ENCODE data around the gene ARHGEF12. TPM values are rescaled to one million over a fixed set of nuclear protein-coding genes. Genes with fewer than 3 reads are reported as not detected.

The ARHGEF12 gene
- total and polyA plus RNA-seq, 2 donors (not counting 1 experiment from before 2014, with no cell fraction given): 2.0 to 21.6 TPM

DNA sequence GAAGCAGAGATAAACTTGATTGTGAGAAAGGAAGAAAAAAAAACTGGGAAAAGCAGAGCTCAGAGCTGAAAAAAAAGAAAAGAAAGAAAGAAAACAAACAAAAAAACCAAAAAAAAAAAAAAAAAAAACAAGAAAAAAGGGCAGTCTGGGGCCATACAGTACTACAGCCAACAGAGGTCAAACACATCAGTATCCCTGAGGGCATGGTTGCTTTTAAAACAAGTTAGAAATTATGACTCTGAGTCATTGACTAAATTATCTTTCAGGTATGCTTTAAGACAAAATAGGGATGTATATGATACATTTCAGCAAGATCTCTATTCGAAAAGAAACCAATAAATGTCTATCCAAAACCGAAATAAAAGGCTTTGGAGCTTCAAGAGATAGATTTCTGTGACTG is 48.2 kb upstream of the ARHGEF12 start:
- intact Hi-C loops (cut with micrococcal nuclease): no loop called here
- Histone ChIP-seq H4K20me1 (ENCODE audit: control insufficient read depth, insufficient read depth, low read length, poor library complexity, severe bottlenecking) (no peaks in the 10 kb centered on the region), H3K27me3 (replicated peaks in 1 of 4; ENCODE audit: control extremely low read depth in 1 of 4, control insufficient read depth in 3 of 4, insufficient read depth in 4 of 4, low read length in 3 of 4) (no peaks in the 10 kb centered on the region), H3K36me3 (replicated peaks in 1 of 2; ENCODE audit: control extremely low read depth in 1 of 2, control insufficient read depth in 1 of 2, extremely low read depth in 1 of 2, insufficient read depth in 2 of 2, low read length in 1 of 2) (no peaks in the 10 kb centered on the region), H3K79me2 (ENCODE audit: control insufficient read depth, insufficient read depth, low read length) (no peaks in the 10 kb centered on the region), H3K4me3 (ENCODE audit: control extremely low read depth in 1 of 5, extremely low read depth in 1 of 5, insufficient read depth in 1 of 5, low read depth in 2 of 5, low read length in 4 of 5) (no peak overlapping the region), H3K9ac (ENCODE audit: low read length) (no peak overlapping the region), H3K27ac (ENCODE audit: low read length in 2 of 2) (no peak overlapping the region), H3K4me1 (ENCODE audit: control insufficient read depth in 2 of 2, insufficient read depth in 2 of 2, low read length in 2 of 2) (no peaks in the 10 kb centered on the region), H3K4me2 (replicated peaks; ENCODE audit: low read depth, low read length, poor library complexity, severe bottlenecking) (no peak overlapping the region), H3K9me3 (ENCODE audit: control extremely low read depth in 1 of 3, control insufficient read depth in 2 of 3, insufficient read depth in 1 of 3, low read length in 2 of 3) (no peaks in the 10 kb centered on the region), H2AFZ (ENCODE audit: insufficient read depth, low read depth, low read length, poor library complexity, severe bottlenecking) (no peak overlapping the region)
- Mint-ChIP-seq H3K4me1 (no peaks in the 10 kb centered on the region), H3K9me3 (ENCODE audit: insufficient read depth) (no peaks in the 10 kb centered on the region), H3K27ac (no peak overlapping the region), H3K27me3 (peaks cover 23% of the 10 kb centered on the region), H3K4me3 (no peak overlapping the region)
- ATAC-seq (ENCODE audit: low read depth) (no peak), DNase-seq (no peak)
- ChIA-PET POLR2A (no interaction called here), CTCF (interaction anchor here (3.2 kb wide), 1 partner anchor 15 kb away, joined by 17 read pairs; no protein-coding TSS in a partner anchor)
- WGBS (ENCODE audit: insufficient coverage): no CpG with 5 or more reads among the region's 2 CpGs
- TF ChIP-seq EZH2 (IDR thresholded peaks at IDR 0.05; ENCODE audit: borderline replicate concordance, insufficient read depth, low read depth, low read length, poor library complexity, severe bottlenecking): no peak
- TF ChIP-seq, protein P1, sequence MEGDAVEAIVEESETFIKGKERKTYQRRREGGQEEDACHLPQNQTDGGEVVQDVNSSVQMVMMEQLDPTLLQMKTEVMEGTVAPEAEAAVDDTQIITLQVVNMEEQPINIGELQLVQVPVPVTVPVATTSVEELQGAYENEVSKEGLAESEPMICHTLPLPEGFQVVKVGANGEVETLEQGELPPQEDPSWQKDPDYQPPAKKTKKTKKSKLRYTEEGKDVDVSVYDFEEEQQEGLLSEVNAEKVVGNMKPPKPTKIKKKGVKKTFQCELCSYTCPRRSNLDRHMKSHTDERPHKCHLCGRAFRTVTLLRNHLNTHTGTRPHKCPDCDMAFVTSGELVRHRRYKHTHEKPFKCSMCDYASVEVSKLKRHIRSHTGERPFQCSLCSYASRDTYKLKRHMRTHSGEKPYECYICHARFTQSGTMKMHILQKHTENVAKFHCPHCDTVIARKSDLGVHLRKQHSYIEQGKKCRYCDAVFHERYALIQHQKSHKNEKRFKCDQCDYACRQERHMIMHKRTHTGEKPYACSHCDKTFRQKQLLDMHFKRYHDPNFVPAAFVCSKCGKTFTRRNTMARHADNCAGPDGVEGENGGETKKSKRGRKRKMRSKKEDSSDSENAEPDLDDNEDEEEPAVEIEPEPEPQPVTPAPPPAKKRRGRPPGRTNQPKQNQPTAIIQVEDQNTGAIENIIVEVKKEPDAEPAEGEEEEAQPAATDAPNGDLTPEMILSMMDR (IDR thresholded peaks at IDR 0.05): no peak

DNA sequence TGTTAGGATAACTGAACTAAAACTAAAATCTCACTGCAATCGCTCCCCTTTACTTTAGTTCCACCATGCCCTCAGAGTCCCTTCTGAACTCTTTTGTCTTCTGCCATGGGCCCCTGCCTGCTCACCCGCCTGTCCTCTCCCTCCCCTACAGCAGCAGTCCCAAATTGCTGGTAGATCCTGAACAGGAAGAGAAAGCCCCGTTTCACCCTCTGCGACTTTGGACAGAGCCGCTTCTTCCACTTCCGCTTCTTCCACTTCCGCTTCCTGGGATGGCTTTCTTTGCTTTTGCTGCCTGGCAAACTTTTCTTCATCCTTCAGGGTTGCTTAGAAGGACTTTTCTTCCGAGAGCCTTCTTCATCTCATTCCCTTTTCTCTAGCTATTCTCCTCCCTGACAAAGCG is 46.8 kb upstream of the ARHGEF12 start:
- POLR2A ChIA-PET: no interaction called here
- H3K27me3 ChIP-seq (replicated peaks in 1 of 4; ENCODE audit: control extremely low read depth in 1 of 4, control insufficient read depth in 3 of 4, insufficient read depth in 4 of 4, low read length in 3 of 4): peaks cover 0 to 6% (median 0%) of the 10 kb centered on the region in 4 experiments
- intact Hi-C loops (cut with micrococcal nuclease): no loop called here
- H3K9ac ChIP-seq (ENCODE audit: low read length): no peak overlapping the region
- Mint-ChIP-seq H3K27ac (no peak overlapping the region), H3K27me3 (peaks cover 35% of the 10 kb centered on the region), H3K4me3 (no peak overlapping the region), H3K9me3 (ENCODE audit: insufficient read depth) (no peaks in the 10 kb centered on the region), H3K4me1 (no peaks in the 10 kb centered on the region)
- no peak overlapping the region for H3K4me3 ChIP-seq (ENCODE audit: control extremely low read depth in 1 of 5, extremely low read depth in 1 of 5, insufficient read depth in 1 of 5, low read depth in 2 of 5, low read length in 4 of 5)
- DNase-seq (no peak), ATAC-seq (ENCODE audit: low read depth) (no peak)
- H3K4me2 ChIP-seq (replicated peaks; ENCODE audit: low read depth, low read length, poor library complexity, severe bottlenecking): no peak overlapping the region
- CTCF ChIA-PET: interaction anchor here (3.2 kb wide), 1 partner anchor 14 kb away, joined by 17 read pairs; no protein-coding TSS in a partner anchor
- no peak overlapping the region for H3K27ac ChIP-seq (ENCODE audit: low read length in 2 of 2)
- H3K79me2 ChIP-seq (ENCODE audit: control insufficient read depth, insufficient read depth, low read length): no peaks in the 10 kb centered on the region
- H3K36me3 ChIP-seq (replicated peaks in 1 of 2; ENCODE audit: control extremely low read depth in 1 of 2, control insufficient read depth in 1 of 2, extremely low read depth in 1 of 2, insufficient read depth in 2 of 2, low read length in 1 of 2): no peaks in the 10 kb centered on the region
- no peaks in the 10 kb centered on the region for H4K20me1 ChIP-seq (ENCODE audit: control insufficient read depth, insufficient read depth, low read length, poor library complexity, severe bottlenecking)
- no peaks in the 10 kb centered on the region for H3K4me1 ChIP-seq (ENCODE audit: control insufficient read depth in 2 of 2, insufficient read depth in 2 of 2, low read length in 2 of 2)
- TF ChIP-seq EZH2 (IDR thresholded peaks at IDR 0.05; ENCODE audit: borderline replicate concordance, insufficient read depth, low read depth, low read length, poor library complexity, severe bottlenecking): no peak
- TF ChIP-seq, protein P1 (IDR thresholded peaks at IDR 0.05): no peak
- 73% methylated on average over 7 of the region's 9 CpGs for WGBS (ENCODE audit: insufficient coverage)
- H3K9me3 ChIP-seq (ENCODE audit: control extremely low read depth in 1 of 3, control insufficient read depth in 2 of 3, insufficient read depth in 1 of 3, low read length in 2 of 3): no peaks in the 10 kb centered on the region
- no peak overlapping the region for H2AFZ ChIP-seq (ENCODE audit: insufficient read depth, low read depth, low read length, poor library complexity, severe bottlenecking)
